ENCODE measurements around the gene DNAJB9.

DNA sequence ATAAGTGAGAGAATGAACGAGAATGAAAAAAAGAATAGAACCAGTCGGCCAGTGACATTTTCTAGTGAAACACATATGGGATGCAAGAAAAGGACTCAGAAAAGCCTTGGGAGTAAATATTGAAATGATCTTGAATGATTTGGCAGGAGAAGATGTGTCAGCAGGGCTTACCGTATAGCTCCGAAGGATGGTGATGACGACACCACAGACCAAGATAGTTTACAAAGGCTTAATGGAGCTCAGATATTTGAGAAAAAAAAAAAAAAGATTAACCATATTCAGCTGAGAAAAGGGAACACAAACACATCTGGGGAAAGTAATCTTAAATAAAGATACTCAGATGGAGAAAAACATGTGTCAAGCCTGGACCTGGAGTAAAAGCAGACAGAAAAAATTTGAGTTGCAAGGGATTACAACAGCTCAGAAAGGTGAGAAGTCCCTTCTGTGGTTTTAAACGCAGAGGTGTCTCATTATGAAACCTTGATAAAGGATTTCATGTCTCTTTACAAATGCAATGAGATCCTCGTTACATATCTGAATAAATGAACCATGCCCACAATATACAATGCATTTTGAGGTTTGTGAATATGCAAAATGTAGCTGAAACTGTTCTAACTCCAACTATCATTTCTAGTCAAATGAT lies 36.0 kb downstream of the DNAJB9 start:
- TF ChIP-seq, protein P1, sequence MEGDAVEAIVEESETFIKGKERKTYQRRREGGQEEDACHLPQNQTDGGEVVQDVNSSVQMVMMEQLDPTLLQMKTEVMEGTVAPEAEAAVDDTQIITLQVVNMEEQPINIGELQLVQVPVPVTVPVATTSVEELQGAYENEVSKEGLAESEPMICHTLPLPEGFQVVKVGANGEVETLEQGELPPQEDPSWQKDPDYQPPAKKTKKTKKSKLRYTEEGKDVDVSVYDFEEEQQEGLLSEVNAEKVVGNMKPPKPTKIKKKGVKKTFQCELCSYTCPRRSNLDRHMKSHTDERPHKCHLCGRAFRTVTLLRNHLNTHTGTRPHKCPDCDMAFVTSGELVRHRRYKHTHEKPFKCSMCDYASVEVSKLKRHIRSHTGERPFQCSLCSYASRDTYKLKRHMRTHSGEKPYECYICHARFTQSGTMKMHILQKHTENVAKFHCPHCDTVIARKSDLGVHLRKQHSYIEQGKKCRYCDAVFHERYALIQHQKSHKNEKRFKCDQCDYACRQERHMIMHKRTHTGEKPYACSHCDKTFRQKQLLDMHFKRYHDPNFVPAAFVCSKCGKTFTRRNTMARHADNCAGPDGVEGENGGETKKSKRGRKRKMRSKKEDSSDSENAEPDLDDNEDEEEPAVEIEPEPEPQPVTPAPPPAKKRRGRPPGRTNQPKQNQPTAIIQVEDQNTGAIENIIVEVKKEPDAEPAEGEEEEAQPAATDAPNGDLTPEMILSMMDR (IDR thresholded peaks at IDR 0.05) = no peak
- TF ChIP-seq EP300 (IDR thresholded peaks at IDR 0.05) (no peak), POLR2AphosphoS5 (IDR thresholded peaks at IDR 0.05) (no peak)
